Activated CD8-positive, alpha-beta T cell treated with anti-CD3 and anti-CD28 coated beads for 36 hours (primary cell): ENCODE data around the gene SERPINE1. TPM values are rescaled to one million over a fixed set of nuclear protein-coding genes. Genes with fewer than 3 reads are reported as not detected.

Experiments used
- ATAC-seq: fragments of 200-7000 bp; cut with Tn5 transposase; one replicate; pipeline ENCODE4 v1.10.0; 2021; ENCODE audit warnings: mild to moderate bottlenecking, moderate library complexity
- CTCF ChIA-PET: fragments of 350-600 bp; sonication (Branson Sonifier 250); formaldehyde crosslinking; loops from one replicate; lab custom pipeline; 2021; ENCODE audit warnings: antibody characterized with exemption; lab: Charles Lee
- POLR2A ChIA-PET: fragments of 350-600 bp; sonication (Branson Sonifier 250); formaldehyde crosslinking; loops from one replicate; lab custom pipeline; 2021; ENCODE audit warnings: antibody characterized with exemption; lab: Charles Lee
- DNase-seq: peaks from one replicate; pipeline ENCODE4 v3.0.0-alpha.2; 2020
- H3K27ac Mint-ChIP-seq: one replicate; pipeline ENCODE4 v1.8.0; 2021; ENCODE audit warnings: mild to moderate bottlenecking, mixed read lengths
- H3K27me3 Mint-ChIP-seq: one replicate; pipeline ENCODE4 v1.8.0; 2021; ENCODE audit warnings: mixed read lengths
- H3K36me3 Mint-ChIP-seq: one replicate; pipeline ENCODE4 v1.8.0; 2021; ENCODE audit warnings: low read depth, mixed read lengths
- H3K4me1 Mint-ChIP-seq: one replicate; pipeline ENCODE4 v1.8.0; 2021; ENCODE audit warnings: low read depth, mixed read lengths
- H3K4me3 Mint-ChIP-seq: one replicate; pipeline ENCODE4 v1.8.0; 2021; ENCODE audit warnings: mild to moderate bottlenecking, moderate library complexity, mixed read lengths
- H3K9me3 Mint-ChIP-seq: one replicate; pipeline ENCODE4 v1.8.0; 2021; ENCODE audit warnings: mixed read lengths
- CTCF ChIP-seq: fragments of 200-600 bp; IDR thresholded peaks from one replicate; pipeline ENCODE4 v1.8.0; 2022; ENCODE audit warnings: antibody characterized with exemption, mild to moderate bottlenecking
- intact Hi-C: fragments of 100-400 bp; cut with micrococcal nuclease; formaldehyde crosslinking; loops from one replicate; pipeline ENCODE4 v1.10.0; 2022
- total RNA-seq, 2 experiments: library from RNA; stranded (reverse); gene quantifications; one replicate each; pipeline ENCODE4 v1.2.3, GENCODE V29; 2021

Gene SERPINE1
- total RNA-seq, 2 experiments from 2014 or later = 1.2 to 1.3 TPM

- peaks cover 24% of the 10 kb centered on the region for H3K36me3 Mint-ChIP-seq
- ChIA-PET POLR2A (interaction anchor here (0.6 to 3.1 kb wide), 13 partner anchors 8 to 211 kb away, joined by 3 to 18 read pairs (median 4); partner anchors contain the start of genes PLOD3, SRRT, UFSP1 and ZNHIT1), CTCF (interaction anchor here (0.8 to 4.0 kb wide), 13 partner anchors 8 to 205 kb away, joined by 3 to 22 read pairs (median 4); partner anchors contain the start of gene UFSP1)
- peaks cover 31% of the 10 kb centered on the region for H3K4me1 Mint-ChIP-seq
- peak; percentile 92 for ATAC-seq
- H3K4me3 Mint-ChIP-seq = peak within 1 kb of the TSS; percentile 95
- intact Hi-C loops = no loop called here
- no peaks in the 10 kb centered on the region for H3K27me3 Mint-ChIP-seq
- peak; percentile 88 for DNase-seq
- no peaks in the 10 kb centered on the region for H3K9me3 Mint-ChIP-seq
- peak within 1 kb of the TSS; percentile 98 for H3K27ac Mint-ChIP-seq
- TF ChIP-seq CTCF = no peak
These were observed 41.5 kb upstream of the SERPINE1 start, which contains the start of gene TRIM56 for GRCh38 chr7:101085162-101085964. TRIM56 (plus strand) TSS chr7:101085481; CDS start chr7:101087313, 1,832 bp downstream.

- ChIA-PET POLR2A (interaction anchor here (0.8 to 1.1 kb wide), 2 partner anchors 11 to 389 kb away, joined by 3 to 5 read pairs; no protein-coding TSS in a partner anchor), CTCF (interaction anchor here (1.2 to 4.0 kb wide), 4 partner anchors 7 to 56 kb away, joined by 3 to 22 read pairs (median 8); no protein-coding TSS in a partner anchor)
- no peak overlapping the region for H3K4me3 Mint-ChIP-seq
- no peak overlapping the region for H3K27ac Mint-ChIP-seq
- ATAC-seq = no peak
- intact Hi-C loops = no loop called here
- peaks cover 38% of the 10 kb centered on the region for H3K36me3 Mint-ChIP-seq
- no peaks in the 10 kb centered on the region for H3K9me3 Mint-ChIP-seq
- no peaks in the 10 kb centered on the region for H3K27me3 Mint-ChIP-seq
- DNase-seq = no peak
- peaks cover 37% of the 10 kb centered on the region for H3K4me1 Mint-ChIP-seq
- no peak for TF ChIP-seq CTCF
These were observed 39.4 kb upstream of the SERPINE1 start for GRCh38 chr7:101087334-101088068.

- Mint-ChIP-seq H3K9me3 (no peaks in the 10 kb centered on the region), H3K27me3 (no peaks in the 10 kb centered on the region), H3K27ac (no peak overlapping the region), H3K4me1 (peaks cover 39% of the 10 kb centered on the region), H3K36me3 (peaks cover 42% of the 10 kb centered on the region), H3K4me3 (no peak overlapping the region)
- POLR2A ChIA-PET = interaction anchor here (0.8 kb wide), 1 partner anchor 10 kb away, joined by 3 read pairs; no protein-coding TSS in a partner anchor
- CTCF ChIA-PET = no interaction called here
- ATAC-seq (no peak), DNase-seq (no peak)
- TF ChIP-seq CTCF = no peak
- intact Hi-C loops = no loop called here
These were observed 38.9 kb upstream of the SERPINE1 start for GRCh38 chr7:101088069-101088425.

- DNase-seq = no peak
- Mint-ChIP-seq H3K4me3 (peak overlapping the region; percentile 45), H3K36me3 (peaks cover 43% of the 10 kb centered on the region), H3K27me3 (no peaks in the 10 kb centered on the region), H3K4me1 (peaks cover 40% of the 10 kb centered on the region), H3K27ac (peak overlapping the region; percentile 68), H3K9me3 (no peaks in the 10 kb centered on the region)
- TF ChIP-seq CTCF = no peak
- ChIA-PET CTCF (no interaction called here), POLR2A (no interaction called here)
- intact Hi-C loops = no loop called here
- no peak for ATAC-seq
These were observed 37.9 kb upstream of the SERPINE1 start for GRCh38 chr7:101088858-101089529.
